ENCODE results near the gene NPC2. TPM values are rescaled to one million over a fixed set of nuclear protein-coding genes. Genes with fewer than 3 reads are reported as not detected.

Gene NPC2
- total RNA-seq, 1 donor from 2014 or later = 178 TPM

- H3K9me3 Mint-ChIP-seq = no peaks in the 10 kb centered on the region
- TF ChIP-seq CTCF (IDR thresholded peaks at IDR 0.05; ENCODE audit: unreplicated experiment) = no peak
- H3K36me3 Mint-ChIP-seq = no peaks in the 10 kb centered on the region
- no peak overlapping the region for H3K4me3 Mint-ChIP-seq
- DNase-seq (ENCODE audit: low spot score in 2 of 2, unreplicated experiment in 2 of 2) = no peak
- H3K27me3 Mint-ChIP-seq (ENCODE audit: low read depth) = no peaks in the 10 kb centered on the region
- H3K27ac Mint-ChIP-seq = no peak overlapping the region
- H3K4me1 Mint-ChIP-seq = peaks cover 10% of the 10 kb centered on the region
Observed at GRCh38 chr14:74517731-74518130, 24.6 kb upstream of the NPC2 start.

GRCh38 chr14:74516451-74517160, 23.5 kb upstream of the NPC2 start:
- no peaks in the 10 kb centered on the region for H3K9me3 Mint-ChIP-seq
- peaks cover 3% of the 10 kb centered on the region for H3K27me3 Mint-ChIP-seq (ENCODE audit: low read depth)
- H3K4me1 Mint-ChIP-seq = peaks cover 10% of the 10 kb centered on the region
- no peak overlapping the region for H3K4me3 Mint-ChIP-seq
- no peaks in the 10 kb centered on the region for H3K36me3 Mint-ChIP-seq
- H3K27ac Mint-ChIP-seq = no peak overlapping the region
- no peak for DNase-seq (ENCODE audit: low spot score in 2 of 2, unreplicated experiment in 2 of 2)
- no peak for TF ChIP-seq CTCF (IDR thresholded peaks at IDR 0.05; ENCODE audit: unreplicated experiment)

GRCh38 chr14:74515891-74516412, 22.8 kb upstream of the NPC2 start:
- no peak overlapping the region for H3K4me3 Mint-ChIP-seq
- no peaks in the 10 kb centered on the region for H3K9me3 Mint-ChIP-seq
- no peak for TF ChIP-seq CTCF (IDR thresholded peaks at IDR 0.05; ENCODE audit: unreplicated experiment)
- H3K27ac Mint-ChIP-seq = no peak overlapping the region
- H3K36me3 Mint-ChIP-seq = no peaks in the 10 kb centered on the region
- peaks cover 8% of the 10 kb centered on the region for H3K27me3 Mint-ChIP-seq (ENCODE audit: low read depth)
- DNase-seq (ENCODE audit: low spot score in 2 of 2, unreplicated experiment in 2 of 2) = no peak
- H3K4me1 Mint-ChIP-seq = peaks cover 10% of the 10 kb centered on the region

GRCh38 chr14:74514471-74514941, 21.4 kb upstream of the NPC2 start:
- Mint-ChIP-seq H3K4me1 (peaks cover 10% of the 10 kb centered on the region), H3K27ac (no peak overlapping the region), H3K9me3 (no peaks in the 10 kb centered on the region), H3K36me3 (no peaks in the 10 kb centered on the region), H3K27me3 (ENCODE audit: low read depth) (peaks cover 15% of the 10 kb centered on the region), H3K4me3 (no peak overlapping the region)
- no peak for TF ChIP-seq CTCF (IDR thresholded peaks at IDR 0.05; ENCODE audit: unreplicated experiment)
- no peak for DNase-seq (ENCODE audit: low spot score in 2 of 2, unreplicated experiment in 2 of 2)

- no peak for DNase-seq (ENCODE audit: low spot score in 2 of 2, unreplicated experiment in 2 of 2)
- no peak for TF ChIP-seq CTCF (IDR thresholded peaks at IDR 0.05; ENCODE audit: unreplicated experiment)
- Mint-ChIP-seq H3K27me3 (ENCODE audit: low read depth) (peaks cover 29% of the 10 kb centered on the region), H3K4me3 (no peak overlapping the region), H3K9me3 (no peaks in the 10 kb centered on the region), H3K27ac (no peak overlapping the region), H3K4me1 (peaks cover 3% of the 10 kb centered on the region), H3K36me3 (no peaks in the 10 kb centered on the region)
Observed at GRCh38 chr14:74511966-74512830, 19.1 kb upstream of the NPC2 start.

Data from mesothelial cell of epicardium (in vitro differentiated cells).